Mesenteric fat pad (tissue), 1 donor: ENCODE data around the gene PIP5KL1. TPM values are rescaled to one million over a fixed set of nuclear protein-coding genes. Genes with fewer than 3 reads are reported as not detected.

ENCODE experiments used
- DNase-seq: peaks from one replicate; pipeline ENCODE4 v3.0.0-alpha.2; 2020; ENCODE audit warnings: low spot score
- total RNA-seq: library from RNA; stranded (reverse); fragmentation: NEBNext Ultra II Directional; extraction: Animal tissue kit (Norgen Biotek cat#: 25700); gene quantifications from one replicate; pipeline ENCODE4 v1.2.1, GENCODE V29; 2021
- donor health status: DM: yes; HTN: yes; CAD: no.

The PIP5KL1 gene
- total RNA-seq, 1 donor from 2014 or later: 2.2 TPM

GRCh38 chr9:127874301-127875221 lies 56.0 kb downstream of the PIP5KL1 start:
- DNase-seq: no peak

GRCh38 chr9:127873886-127874285 lies 56.7 kb downstream of the PIP5KL1 start:
- DNase-seq: no peak

DNA sequence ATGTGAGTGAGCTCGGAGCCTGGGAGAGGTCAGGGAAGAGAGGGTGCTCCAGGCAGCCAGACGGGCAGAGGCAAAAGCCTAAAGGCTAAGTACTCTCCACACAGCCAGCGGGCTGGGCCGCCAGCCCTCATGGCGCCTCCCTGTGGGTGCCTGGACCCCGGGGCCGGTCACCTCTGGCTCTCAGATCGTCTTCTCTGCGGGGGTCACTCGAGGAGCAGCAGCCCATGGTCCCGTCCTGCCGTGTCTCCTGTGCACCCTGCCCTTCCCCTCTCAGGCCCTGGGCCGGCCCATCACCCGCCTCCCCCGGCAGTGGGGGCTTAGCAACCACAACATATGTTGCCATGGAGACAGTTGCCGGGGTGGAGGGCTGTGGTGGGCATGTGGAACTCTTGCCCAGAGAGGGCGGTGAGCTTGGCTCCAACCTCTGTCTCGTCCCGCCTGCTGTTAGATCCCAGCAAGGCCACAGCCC lies 57.3 kb downstream of the PIP5KL1 start:
- no peak for DNase-seq

DNA sequence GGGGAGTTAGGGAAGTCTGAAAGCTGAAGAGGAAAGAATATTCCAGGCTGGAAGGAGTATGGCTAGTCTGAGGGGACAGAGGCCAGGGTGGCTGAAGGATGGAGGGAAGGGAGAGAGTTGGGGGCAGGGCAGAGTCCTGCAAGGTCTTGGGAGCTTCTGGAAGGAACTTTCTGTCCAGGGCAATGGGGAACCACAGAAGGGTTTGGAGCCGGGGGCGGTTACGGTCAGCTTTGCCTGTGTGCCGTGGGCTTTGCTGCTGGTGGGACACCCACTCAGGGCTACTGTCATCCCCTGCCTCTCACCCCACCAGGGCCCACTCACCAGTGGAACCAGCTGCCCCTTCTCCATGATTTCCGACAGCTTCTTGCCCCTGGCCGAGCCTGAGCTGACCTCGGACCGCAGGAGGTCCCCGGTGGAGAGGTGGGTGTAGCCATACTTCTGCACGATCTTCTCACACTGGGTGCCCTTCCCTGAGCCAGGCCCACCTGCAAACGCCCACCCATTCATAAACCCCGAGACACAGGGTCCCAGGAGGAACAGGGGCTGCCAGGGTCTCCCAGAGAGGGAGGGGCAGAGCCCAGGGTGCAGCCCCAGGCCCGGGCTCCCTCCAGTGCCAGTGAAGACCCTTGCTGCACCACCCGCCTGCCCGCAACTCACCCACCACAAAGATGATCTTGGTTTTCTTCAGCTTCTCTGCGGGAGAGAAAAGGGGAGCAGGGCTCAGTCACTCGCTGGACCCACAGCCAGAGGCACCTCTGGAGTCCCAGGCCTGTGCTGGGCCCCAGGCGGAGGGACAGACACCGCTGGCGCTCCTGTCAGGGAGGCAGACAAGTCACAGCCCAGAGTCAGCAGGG lies 58.0 kb downstream of the PIP5KL1 start:
- DNase-seq: no peak

GRCh38 chr9:127871531-127871930 lies 59.0 kb downstream of the PIP5KL1 start:
- no peak for DNase-seq

GRCh38 chr9:127870887-127871286 lies 59.7 kb downstream of the PIP5KL1 start:
- DNase-seq: no peak

Other genes starting within 250 kb of the PIP5KL1 start
- gene CFAP157, start 223.8 kb downstream of the PIP5KL1 start, total RNA-seq: 0.19 TPM
- 21.3 TPM for gene PTRH1, start 215.1 kb downstream of the PIP5KL1 start, total RNA-seq
- not detected for gene TTC16, start 214.7 kb downstream of the PIP5KL1 start, total RNA-seq
- 8.6 TPM for gene TOR2A, start 195.5 kb downstream of the PIP5KL1 start, total RNA-seq
- gene SH2D3C, start 152.1 kb downstream of the PIP5KL1 start, total RNA-seq: 28.1 TPM
- gene CDK9, start 144.7 kb downstream of the PIP5KL1 start, total RNA-seq: 105 TPM
- 108 TPM for gene FPGS, start 127.9 kb downstream of the PIP5KL1 start, total RNA-seq
- gene ENG, start 76.1 kb downstream of the PIP5KL1 start, total RNA-seq: 243 TPM
- gene AK1, start 53.1 kb downstream of the PIP5KL1 start, total RNA-seq: 68.3 TPM
- gene ST6GALNAC6, start 31.2 kb downstream of the PIP5KL1 start, total RNA-seq: 109 TPM
- 40.0 TPM for gene ST6GALNAC4, start 13.7 kb downstream of the PIP5KL1 start, total RNA-seq
- 20.9 TPM for gene DPM2, start 7.1 kb upstream of the PIP5KL1 start, total RNA-seq
- 12.8 TPM for gene EEIG1, start 50.2 kb upstream of the PIP5KL1 start, total RNA-seq
- 5.7 TPM for gene NAIF1, start 136.5 kb upstream of the PIP5KL1 start, total RNA-seq
- gene SLC25A25, start 137.5 kb upstream of the PIP5KL1 start, total RNA-seq: 89.5 TPM
- gene PTGES2, start 197.0 kb upstream of the PIP5KL1 start, total RNA-seq: 59.5 TPM
- gene LCN2, start 218.7 kb upstream of the PIP5KL1 start, total RNA-seq: 0.64 TPM
- 63.7 TPM for gene BBLN, start 229.5 kb upstream of the PIP5KL1 start, total RNA-seq